Stimulated activated naive CD8-positive, alpha-beta T cell treated with anti-CD3 and anti-CD28 coated beads, Interleukin-15, Interleukin-2, amounts not matched to agents 100 ng/mL and 50 ng/mL, for 24 hours (primary cell): ENCODE results near the gene PRIMA1.

Experiments
- H3K27ac Mint-ChIP-seq: one replicate; pipeline ENCODE4 v1.8.0; 2021; ENCODE audit warnings: mild to moderate bottlenecking, mixed read lengths
- H3K27me3 Mint-ChIP-seq: one replicate; pipeline ENCODE4 v1.8.0; 2021; ENCODE audit warnings: mixed read lengths
- H3K36me3 Mint-ChIP-seq: one replicate; pipeline ENCODE4 v1.8.0; 2021; ENCODE audit warnings: low read depth, mixed read lengths
- H3K4me1 Mint-ChIP-seq: one replicate; pipeline ENCODE4 v1.8.0; 2021; ENCODE audit warnings: low read depth, mixed read lengths
- H3K4me3 Mint-ChIP-seq: one replicate; pipeline ENCODE4 v1.8.0; 2021; ENCODE audit warnings: mild to moderate bottlenecking, mixed read lengths
- H3K9me3 Mint-ChIP-seq: one replicate; pipeline ENCODE4 v1.8.0; 2021; ENCODE audit warnings: mixed read lengths

The PRIMA1 gene

GRCh38 chr14:93676416-93676958 lies 111.8 kb downstream of the PRIMA1 start:
- no peaks in the 10 kb centered on the region for H3K4me1 Mint-ChIP-seq
- H3K4me3 Mint-ChIP-seq, result no peak overlapping the region
- no peaks in the 10 kb centered on the region for H3K36me3 Mint-ChIP-seq
- no peak overlapping the region for H3K27ac Mint-ChIP-seq
- peaks cover 15% of the 10 kb centered on the region for H3K27me3 Mint-ChIP-seq
- no peaks in the 10 kb centered on the region for H3K9me3 Mint-ChIP-seq

GRCh38 chr14:93675651-93676050 lies 112.6 kb downstream of the PRIMA1 start:
- no peaks in the 10 kb centered on the region for H3K4me1 Mint-ChIP-seq
- no peaks in the 10 kb centered on the region for H3K9me3 Mint-ChIP-seq
- no peak overlapping the region for H3K4me3 Mint-ChIP-seq
- no peak overlapping the region for H3K27ac Mint-ChIP-seq
- peaks cover 15% of the 10 kb centered on the region for H3K27me3 Mint-ChIP-seq
- H3K36me3 Mint-ChIP-seq, result no peaks in the 10 kb centered on the region

GRCh38 chr14:93674343-93674742 lies 113.9 kb downstream of the PRIMA1 start:
- no peak overlapping the region for H3K27ac Mint-ChIP-seq
- H3K4me1 Mint-ChIP-seq, result no peaks in the 10 kb centered on the region
- H3K27me3 Mint-ChIP-seq, result peaks cover 11% of the 10 kb centered on the region
- no peaks in the 10 kb centered on the region for H3K36me3 Mint-ChIP-seq
- H3K4me3 Mint-ChIP-seq, result no peak overlapping the region
- H3K9me3 Mint-ChIP-seq, result no peaks in the 10 kb centered on the region

GRCh38 chr14:93669632-93670031 lies 118.7 kb downstream of the PRIMA1 start:
- Mint-ChIP-seq H3K4me1 (no peaks in the 10 kb centered on the region), H3K27me3 (peaks cover 10% of the 10 kb centered on the region), H3K9me3 (peaks cover 19% of the 10 kb centered on the region), H3K4me3 (no peak overlapping the region), H3K36me3 (no peaks in the 10 kb centered on the region), H3K27ac (no peak overlapping the region)
